OCI-LY1 (cell line): ENCODE measurements around the gene GNAT3.

ENCODE experiments used
- EZH2 ChIP-seq: fragments of 200-600 bp; sonication (generic), shearing (Covaris generic); IDR thresholded peaks from 2 replicates; pipeline ENCODE4 v1.8.0; 2017; ENCODE audit warnings: borderline replicate concordance, mixed run types, mild to moderate bottlenecking, antibody characterized with exemption, low read length, moderate library complexity, mixed read lengths
- TF ChIP-seq, protein P1 (sequence below): fragments of 200-600 bp; sonication (generic), shearing (Covaris generic); IDR thresholded peaks from 2 replicates; pipeline ENCODE4 v1.5.1; 2017; ENCODE audit warnings: mild to moderate bottlenecking, antibody characterized with exemption, low read length, moderate library complexity, mixed read lengths

DNA sequence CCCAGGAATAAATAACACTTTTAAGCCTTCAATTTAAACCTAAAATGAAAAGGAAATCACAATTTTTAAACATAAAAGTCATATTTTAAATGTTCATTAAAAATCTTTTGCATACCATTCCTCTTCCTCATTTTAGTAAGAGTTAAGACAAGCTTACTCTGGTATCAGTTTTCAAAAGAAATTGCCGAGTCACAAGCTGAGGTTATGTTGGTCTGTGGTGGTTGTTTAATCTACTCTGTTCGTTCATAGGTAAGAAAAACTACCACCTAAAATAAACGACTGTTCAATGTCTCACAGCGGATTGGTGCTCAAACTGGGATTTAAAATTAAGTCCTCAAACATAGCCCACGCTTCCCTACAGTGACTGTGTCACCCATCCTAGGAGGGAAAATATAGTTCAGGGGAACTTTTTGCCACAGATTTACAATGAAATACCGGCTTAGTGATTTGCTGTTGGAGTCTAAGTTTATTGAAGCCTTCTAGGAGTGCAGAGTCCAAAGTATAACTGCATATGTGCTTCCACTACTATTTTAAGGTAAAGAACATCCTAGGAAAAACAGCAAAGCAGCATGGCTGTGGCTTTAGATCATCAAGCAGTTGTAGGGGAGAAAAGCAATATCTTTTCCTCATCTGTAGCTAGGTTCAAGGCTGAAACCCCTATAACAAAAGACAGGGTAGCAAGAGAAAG is 61.1 kb downstream of the GNAT3 start:
- TF ChIP-seq EZH2 = no peak
- TF ChIP-seq, protein P1, sequence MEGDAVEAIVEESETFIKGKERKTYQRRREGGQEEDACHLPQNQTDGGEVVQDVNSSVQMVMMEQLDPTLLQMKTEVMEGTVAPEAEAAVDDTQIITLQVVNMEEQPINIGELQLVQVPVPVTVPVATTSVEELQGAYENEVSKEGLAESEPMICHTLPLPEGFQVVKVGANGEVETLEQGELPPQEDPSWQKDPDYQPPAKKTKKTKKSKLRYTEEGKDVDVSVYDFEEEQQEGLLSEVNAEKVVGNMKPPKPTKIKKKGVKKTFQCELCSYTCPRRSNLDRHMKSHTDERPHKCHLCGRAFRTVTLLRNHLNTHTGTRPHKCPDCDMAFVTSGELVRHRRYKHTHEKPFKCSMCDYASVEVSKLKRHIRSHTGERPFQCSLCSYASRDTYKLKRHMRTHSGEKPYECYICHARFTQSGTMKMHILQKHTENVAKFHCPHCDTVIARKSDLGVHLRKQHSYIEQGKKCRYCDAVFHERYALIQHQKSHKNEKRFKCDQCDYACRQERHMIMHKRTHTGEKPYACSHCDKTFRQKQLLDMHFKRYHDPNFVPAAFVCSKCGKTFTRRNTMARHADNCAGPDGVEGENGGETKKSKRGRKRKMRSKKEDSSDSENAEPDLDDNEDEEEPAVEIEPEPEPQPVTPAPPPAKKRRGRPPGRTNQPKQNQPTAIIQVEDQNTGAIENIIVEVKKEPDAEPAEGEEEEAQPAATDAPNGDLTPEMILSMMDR = no peak
